Activated T-cell treated with anti-CD3 and anti-CD28 coated beads, Interleukin-2, amount 50 U/mL, for 24 hours (primary cell): ENCODE measurements around the gene NKPD1.
A peak's percentile ranks its signal among the peaks of the same experiment; 100 is the strongest.

Experiments
- DNase-seq: peaks from one replicate; pipeline ENCODE4 v3.0.0-alpha.2; 2020
- H3K27ac Mint-ChIP-seq: 2 replicates; pipeline ENCODE4 v1.8.0; 2020; ENCODE audit warnings: mild to moderate bottlenecking, mixed read lengths
- H3K27me3 Mint-ChIP-seq: 2 replicates; pipeline ENCODE4 v1.8.0; 2020; ENCODE audit warnings: mixed read lengths
- H3K36me3 Mint-ChIP-seq: 2 replicates; pipeline ENCODE4 v1.8.0; 2020; ENCODE audit warnings: low read depth, mixed read lengths
- H3K4me1 Mint-ChIP-seq: 2 replicates; pipeline ENCODE4 v1.8.0; 2020; ENCODE audit warnings: low read depth, mixed read lengths
- H3K4me3 Mint-ChIP-seq: 2 replicates; pipeline ENCODE4 v1.8.0; 2020; ENCODE audit warnings: mild to moderate bottlenecking, moderate library complexity, mixed read lengths
- H3K9me3 Mint-ChIP-seq: 2 replicates; pipeline ENCODE4 v1.8.0; 2020; ENCODE audit warnings: mixed read lengths

Gene NKPD1

DNA sequence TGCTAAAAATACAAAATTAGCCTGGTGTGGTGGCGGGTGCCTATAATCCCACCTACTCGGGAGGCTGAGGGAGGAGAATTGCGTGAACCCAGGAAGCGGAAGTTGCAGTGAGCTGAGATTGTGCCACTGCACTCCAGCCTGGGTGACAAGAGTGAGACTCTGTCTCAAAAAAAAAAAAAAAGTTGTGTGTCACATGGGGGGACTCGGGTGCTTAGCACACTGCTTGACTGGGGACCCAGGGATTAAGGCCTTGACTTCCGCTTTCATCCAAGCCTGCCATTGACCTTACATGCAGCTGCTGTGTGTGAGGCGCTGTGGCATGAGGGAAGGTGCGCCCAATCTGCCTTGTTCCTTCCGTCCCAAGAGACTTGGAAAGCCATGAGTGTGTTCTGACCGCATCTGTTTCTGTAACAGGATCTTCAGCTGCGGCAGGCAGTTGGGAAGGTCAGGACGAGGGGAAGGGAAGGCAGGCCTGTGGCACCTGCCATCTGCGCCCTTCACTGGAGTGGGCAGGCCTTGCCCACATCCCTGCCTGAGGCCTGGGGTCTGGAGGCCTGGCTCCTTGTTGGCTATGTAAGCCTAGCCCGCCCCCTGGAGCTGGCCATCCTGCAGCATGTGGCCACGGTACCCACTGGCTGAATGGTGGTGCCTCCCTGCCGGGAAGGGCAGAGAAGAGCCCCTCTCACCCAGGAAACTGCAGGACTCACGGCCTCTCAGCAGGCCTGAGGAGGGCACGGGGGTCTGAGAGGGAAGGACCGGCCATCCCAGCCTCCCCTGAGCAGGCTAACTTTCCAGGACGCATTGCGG, 44.8 kb downstream of the NKPD1 start:
- no peak overlapping the region for H3K4me3 Mint-ChIP-seq
- H3K4me1 Mint-ChIP-seq = peaks cover 65% of the 10 kb centered on the region
- H3K36me3 Mint-ChIP-seq = peaks cover 4% of the 10 kb centered on the region
- H3K27ac Mint-ChIP-seq = peak overlapping the region; percentile 50
- no peak for DNase-seq
- H3K9me3 Mint-ChIP-seq = no peaks in the 10 kb centered on the region
- H3K27me3 Mint-ChIP-seq = no peaks in the 10 kb centered on the region

DNA sequence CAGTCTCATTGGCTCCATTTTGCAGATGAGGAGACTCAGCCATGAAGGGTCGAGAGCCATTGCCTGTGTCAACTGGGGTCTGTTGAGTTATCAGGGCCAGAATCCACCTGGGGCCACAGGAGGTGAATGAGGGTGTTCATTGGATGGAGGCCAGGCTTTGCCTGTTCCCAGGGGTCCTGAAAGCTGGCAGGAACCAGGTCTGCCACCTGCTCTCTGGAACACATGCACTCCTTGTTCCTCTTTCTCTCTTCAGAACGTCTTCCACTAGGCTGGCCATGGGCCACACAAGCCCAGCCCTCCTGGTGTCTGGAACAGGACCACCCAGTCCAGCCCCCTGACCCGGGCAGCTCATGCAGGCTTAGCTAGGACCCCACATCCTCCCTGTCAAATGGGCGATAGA, 46.7 kb downstream of the NKPD1 start:
- Mint-ChIP-seq H3K36me3 (peaks cover 3% of the 10 kb centered on the region), H3K27ac (no peak overlapping the region), H3K4me3 (no peak overlapping the region), H3K27me3 (no peaks in the 10 kb centered on the region), H3K4me1 (peaks cover 65% of the 10 kb centered on the region), H3K9me3 (no peaks in the 10 kb centered on the region)
- no peak for DNase-seq

DNA sequence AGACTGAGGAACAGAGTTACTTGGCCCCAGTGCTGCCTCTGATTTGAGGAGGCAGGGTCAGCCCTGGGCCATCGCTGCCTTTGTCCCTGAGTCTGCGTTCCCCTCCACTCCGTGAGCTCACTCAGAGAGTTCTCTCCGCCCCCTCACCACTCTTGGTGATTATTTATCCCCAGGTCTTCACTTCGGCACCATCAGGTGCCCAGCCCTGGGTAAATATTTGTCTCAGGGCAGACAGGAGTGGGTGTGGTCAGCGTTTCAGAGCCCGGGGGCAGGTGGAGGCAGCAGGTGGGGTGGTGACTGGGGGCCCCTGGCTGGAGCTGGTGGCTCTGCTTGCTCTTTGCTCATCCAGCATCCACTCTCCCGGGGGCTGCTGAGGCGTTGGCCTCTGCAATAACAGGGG, 47.2 kb downstream of the NKPD1 start:
- H3K27me3 Mint-ChIP-seq = no peaks in the 10 kb centered on the region
- no peak overlapping the region for H3K4me3 Mint-ChIP-seq
- no peak overlapping the region for H3K27ac Mint-ChIP-seq
- peaks cover 5% of the 10 kb centered on the region for H3K36me3 Mint-ChIP-seq
- peaks cover 62% of the 10 kb centered on the region for H3K4me1 Mint-ChIP-seq
- no peaks in the 10 kb centered on the region for H3K9me3 Mint-ChIP-seq
- no peak for DNase-seq

DNA sequence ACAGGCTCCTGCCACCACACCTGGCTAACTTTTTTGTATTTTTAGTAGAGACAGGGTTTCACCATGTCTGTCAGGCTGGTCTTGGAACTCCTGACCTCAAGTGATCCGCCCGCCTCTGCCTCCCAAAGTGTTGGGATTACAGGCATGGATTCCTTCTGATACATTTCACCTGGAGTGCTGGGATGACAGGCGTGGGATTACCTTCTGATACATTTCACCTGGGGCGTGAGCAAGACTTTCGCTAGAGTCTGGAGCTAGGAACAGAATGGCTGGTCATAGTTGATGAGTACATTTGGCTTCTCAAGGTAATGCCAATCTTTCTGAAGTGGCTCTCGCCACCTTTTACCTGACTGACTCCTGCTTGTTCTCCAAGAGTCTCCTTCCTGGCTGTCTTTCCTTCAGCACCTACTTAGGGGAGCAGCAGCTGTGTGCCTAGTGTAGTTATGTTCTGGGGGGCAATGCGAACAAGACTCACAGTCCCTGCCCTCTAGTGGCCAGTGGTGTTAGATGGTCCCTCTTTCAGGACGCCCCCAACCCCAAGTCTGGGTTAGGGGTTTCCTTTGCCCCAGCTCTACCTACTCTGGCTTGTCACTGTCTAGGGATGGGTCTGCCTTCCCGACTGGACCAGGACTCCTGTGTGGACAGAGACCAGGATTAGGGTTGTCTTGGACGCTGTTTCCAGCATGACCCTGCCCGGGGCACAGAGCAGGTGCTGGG, 48.5 kb downstream of the NKPD1 start:
- H3K4me1 Mint-ChIP-seq = peaks cover 53% of the 10 kb centered on the region
- no peaks in the 10 kb centered on the region for H3K9me3 Mint-ChIP-seq
- no peaks in the 10 kb centered on the region for H3K27me3 Mint-ChIP-seq
- H3K36me3 Mint-ChIP-seq = peaks cover 5% of the 10 kb centered on the region
- H3K4me3 Mint-ChIP-seq = no peak overlapping the region
- DNase-seq = no peak
- no peak overlapping the region for H3K27ac Mint-ChIP-seq
